Prostate gland (tissue), 2 donors: Measurements from ENCODE around the gene ANKRD55. TPM values are rescaled to one million over a fixed set of nuclear protein-coding genes. Genes with fewer than 3 reads are reported as not detected.

ENCODE experiments used
- DNase-seq: peaks from one replicate; pipeline ENCODE4 v3.0.0-alpha.2; 2019; ENCODE audit warnings: low spot score
- H3K27ac ChIP-seq, 2 donors: fragments of 200-600 bp; sonication (generic); 2 replicates each; pipeline ENCODE4 v1.5.1; 2017 to 2019
- H3K27me3 ChIP-seq: fragments of 200-600 bp; sonication (generic); replicated peaks from 2 replicates; pipeline ENCODE4 v1.5.1; 2019; ENCODE audit not compliant: insufficient read depth
- H3K36me3 ChIP-seq, 2 donors: fragments of 200-600 bp; sonication (generic); 1 replicate in 1 of 2; 2 replicates in 1 of 2; pipeline versions ENCODE4 v1.5.1 to v1.8.1; 2017 to 2019
- H3K4me1 ChIP-seq: fragments of 200-600 bp; sonication (generic); replicated peaks from 2 replicates; pipeline ENCODE4 v1.5.1; 2019
- H3K4me3 ChIP-seq, 2 donors: fragments of 200-600 bp; sonication (generic); 2 replicates each; pipeline ENCODE4 v1.5.1; 2017 to 2019
- H3K9me3 ChIP-seq: fragments of 200-600 bp; sonication (generic); 2 replicates; pipeline ENCODE4 v1.5.1; 2017
- CTCF ChIP-seq, 4 experiments: fragments of 200-600 bp in 2 of 4; fragments of 450-650 bp in 2 of 4; sonication (generic) in 2 of 4; IDR thresholded peaks; 1 replicate in 3 of 4; 2 replicates in 1 of 4; pipeline ENCODE4 v1.5.1; 2016 to 2019; ENCODE audit warnings: antibody characterized with exemption in 4 of 4, mild to moderate bottlenecking in 2 of 4, moderate library complexity in 2 of 4
- POLR2A ChIP-seq: fragments of 450-650 bp; IDR thresholded peaks from one replicate; pipeline ENCODE4 v1.6.1; 2016; ENCODE audit warnings: antibody characterized with exemption, mild to moderate bottlenecking
- POLR2AphosphoS5 ChIP-seq: sonication (generic); formaldehyde crosslinking; IDR thresholded peaks from one replicate; pipeline ENCODE4 v1.6.1; 2017; ENCODE audit warnings: antibody characterized with exemption
- WGBS: methylation state at CpG from one replicate; pipeline ENCODE4 v1.1.5; 2018; 5-methylcytosine and 5-hydroxymethylcytosine counted together
- intact Hi-C: fragments of 100-400 bp; cut with DNase I; formaldehyde crosslinking; loops from one replicate; pipeline ENCODE4 v1.14.2; 2022
- total RNA-seq, 2 donors: library from RNA; depleted of rRNA; stranded (reverse); fragments of >200 nt; gene quantifications; one replicate each; pipeline ENCODE4 v1.1.0, GENCODE V29; 2016

The ANKRD55 gene
- total RNA-seq, result 1 to 10 TPM in 1 of 2 donors, not detected in 1; 1.1 TPM

- intact Hi-C loops, result no loop called here
- Histone ChIP-seq H3K4me1 (no peaks in the 10 kb centered on the region), H3K27me3 (no peaks in the 10 kb centered on the region), H3K4me3 (no peak within 1 kb of the TSS), H3K9me3 (no peaks in the 10 kb centered on the region), H3K36me3 (no peaks in the 10 kb centered on the region), H3K27ac (no peak within 1 kb of the TSS)
- TF ChIP-seq POLR2A (no peak), POLR2AphosphoS5 (peak; percentile 15)
- peak; percentile 15 for DNase-seq
- 28% methylated on average over 8 of the region's 8 CpGs for WGBS
These were observed at the start of gene ANKRD55 for GRCh38 chr5:56233230-56233629. Gene ANKRD55, minus strand, starts transcription at chr5:56233330. Its CDS starts 417 bp downstream, at chr5:56232913.

GRCh38 chr5:56282216-56282615 is 49.1 kb upstream of the ANKRD55 start:
- TF ChIP-seq CTCF (IDR thresholded peaks at IDR 0.05) (no peak), POLR2A (no peak), POLR2AphosphoS5 (no peak)
- DNase-seq, result no peak
- Histone ChIP-seq H3K4me1 (no peaks in the 10 kb centered on the region), H3K27ac (no peak overlapping the region), H3K36me3 (no peaks in the 10 kb centered on the region), H3K27me3 (no peaks in the 10 kb centered on the region), H3K4me3 (no peak overlapping the region), H3K9me3 (no peaks in the 10 kb centered on the region)
- 97% methylated on average over 1 of the region's 1 CpG for WGBS
- intact Hi-C loops, result no loop called here

GRCh38 chr5:56281489-56282165 is 48.5 kb upstream of the ANKRD55 start:
- intact Hi-C loops, result no loop called here
- H3K27ac ChIP-seq, result no peak overlapping the region
- DNase-seq, result no peak
- no peaks in the 10 kb centered on the region for H3K36me3 ChIP-seq
- no peaks in the 10 kb centered on the region for H3K9me3 ChIP-seq
- WGBS, result 83% methylated on average over 5 of the region's 5 CpGs
- TF ChIP-seq POLR2AphosphoS5 (no peak), POLR2A (no peak), CTCF (IDR thresholded peaks at IDR 0.05) (no peak)
- H3K27me3 ChIP-seq, result no peaks in the 10 kb centered on the region
- no peaks in the 10 kb centered on the region for H3K4me1 ChIP-seq
- H3K4me3 ChIP-seq, result no peak overlapping the region

- Histone ChIP-seq H3K36me3 (no peaks in the 10 kb centered on the region), H3K4me3 (no peak overlapping the region), H3K9me3 (no peaks in the 10 kb centered on the region), H3K27me3 (no peaks in the 10 kb centered on the region), H3K27ac (no peak overlapping the region), H3K4me1 (no peaks in the 10 kb centered on the region)
- intact Hi-C loops, result loop anchor here (10.0 kb wide), 1 partner anchor 195 kb away; no protein-coding TSS in a partner anchor
- no peak for TF ChIP-seq POLR2AphosphoS5
- TF ChIP-seq POLR2A, result no peak
- TF ChIP-seq CTCF (IDR thresholded peaks at IDR 0.05), result no peak
- no peak for DNase-seq
- 38% methylated on average over 2 of the region's 2 CpGs for WGBS
These were observed 46.8 kb upstream of the ANKRD55 start for GRCh38 chr5:56279979-56280378.

GRCh38 chr5:56279291-56279690 is 46.2 kb upstream of the ANKRD55 start:
- WGBS, result 89% methylated on average over 6 of the region's 6 CpGs
- DNase-seq, result no peak
- intact Hi-C loops, result loop anchor here (10.0 kb wide), 1 partner anchor 196 kb away; no protein-coding TSS in a partner anchor
- Histone ChIP-seq H3K9me3 (no peaks in the 10 kb centered on the region), H3K4me1 (no peaks in the 10 kb centered on the region), H3K27ac (no peak overlapping the region), H3K36me3 (no peaks in the 10 kb centered on the region), H3K27me3 (no peaks in the 10 kb centered on the region), H3K4me3 (no peak overlapping the region)
- TF ChIP-seq CTCF (IDR thresholded peaks at IDR 0.05), result no peak
- TF ChIP-seq POLR2AphosphoS5, result no peak
- no peak for TF ChIP-seq POLR2A
